Left ventricle myocardium inferior (tissue), 1 donor: ENCODE data around the gene VSIG10L. TPM values are rescaled to one million over a fixed set of nuclear protein-coding genes. Genes with fewer than 3 reads are reported as not detected.

Experiments used
- DNase-seq: peaks from one replicate; pipeline ENCODE4 v3.0.0-alpha.2; 2020
- H3K27ac ChIP-seq: fragments of 200-600 bp; replicated peaks from 2 replicates; pipeline ENCODE4 v1.8.0; 2021
- H3K27me3 ChIP-seq: fragments of 200-600 bp; 2 replicates; pipeline ENCODE4 v1.8.0; 2021; ENCODE audit warnings: low read depth
- H3K36me3 ChIP-seq: fragments of 200-600 bp; 2 replicates; pipeline ENCODE4 v1.8.0; 2021
- H3K4me1 ChIP-seq: fragments of 200-600 bp; 2 replicates; pipeline ENCODE4 v1.8.0; 2021
- H3K4me3 ChIP-seq: fragments of 200-600 bp; 2 replicates; pipeline ENCODE4 v1.8.0; 2021; ENCODE audit warnings: mild to moderate bottlenecking, moderate library complexity
- H3K9me3 ChIP-seq: fragments of 200-600 bp; replicated peaks from 2 replicates; pipeline ENCODE4 v1.8.0; 2021
- intact Hi-C: fragments of 100-400 bp; cut with micrococcal nuclease; formaldehyde crosslinking; loops from one replicate; pipeline ENCODE4 v1.11.0; 2022
- total RNA-seq: library from RNA; stranded (reverse); fragmentation: NEBNext Ultra II Directional; extraction: Animal tissue kit (Norgen Biotek cat#: 25700); gene quantifications from one replicate; pipeline ENCODE4 v1.2.1, GENCODE V29; 2021
- TF ChIP-seq, protein P1 (sequence below): fragments of 200-600 bp; IDR thresholded peaks from 2 replicates; pipeline ENCODE4 v1.8.0; 2021; ENCODE audit warnings: antibody characterized with exemption, mild to moderate bottlenecking, borderline replicate concordance
- donor health status: DM: no; HTN: yes; CAD: no; lungs with severe emphysema.

The VSIG10L gene
- total RNA-seq, 1 donor from 2014 or later, result 0.66 TPM

DNA sequence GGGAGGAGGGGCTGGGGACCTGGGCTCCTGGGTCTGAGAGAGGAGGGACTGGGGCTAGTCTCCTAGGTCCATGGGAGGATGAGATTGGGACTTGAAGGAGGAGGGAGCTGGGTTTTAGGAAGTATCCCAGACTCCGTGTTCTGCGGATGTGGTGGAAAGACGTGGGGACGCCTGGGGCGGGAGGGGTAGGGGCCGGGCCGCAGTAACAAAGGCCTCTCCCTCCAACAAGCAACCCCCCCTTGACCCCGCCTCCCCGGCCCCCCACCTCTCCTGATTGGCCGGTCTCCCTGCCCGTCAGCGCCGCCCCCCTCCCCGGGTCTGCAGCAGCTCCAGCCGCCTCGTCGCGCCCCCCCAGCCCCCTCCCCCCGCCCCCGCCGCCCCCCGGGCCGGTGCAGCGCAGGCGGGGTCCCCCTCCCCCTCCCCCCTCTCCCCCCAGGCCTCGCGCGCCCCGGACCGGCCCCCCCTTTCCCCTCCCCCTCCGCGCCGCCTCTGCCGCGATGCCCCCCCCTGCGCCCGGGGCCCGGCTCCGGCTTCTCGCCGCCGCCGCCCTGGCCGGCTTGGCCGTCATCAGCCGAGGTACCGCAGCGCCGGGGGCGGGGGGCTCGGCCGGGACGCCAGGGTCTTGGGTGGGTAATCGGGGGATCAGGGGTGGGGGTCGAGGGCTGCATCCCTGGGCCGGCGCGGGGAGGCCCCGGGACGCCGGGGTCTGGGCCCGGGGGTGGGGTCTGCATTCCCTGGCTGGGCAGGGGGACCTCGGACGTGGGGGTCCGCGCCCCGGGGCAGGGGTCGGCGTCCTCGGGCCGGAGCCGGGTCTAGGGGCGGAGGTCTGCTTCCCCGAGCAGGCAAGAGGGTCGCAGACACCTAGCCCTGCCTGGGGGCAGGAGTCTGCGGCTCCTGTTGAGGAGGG, 30.3 kb downstream of the VSIG10L start, which contains the start of gene IGLON5:
TSS of gene IGLON5 (plus strand) at position 294 of the 907 bp plus-strand sequence. CDS start at position 498, 204 bp downstream.
- H3K27me3 ChIP-seq, result peaks cover 91% of the 10 kb centered on the region
- H3K9me3 ChIP-seq, result peaks cover 15% of the 10 kb centered on the region

DNA sequence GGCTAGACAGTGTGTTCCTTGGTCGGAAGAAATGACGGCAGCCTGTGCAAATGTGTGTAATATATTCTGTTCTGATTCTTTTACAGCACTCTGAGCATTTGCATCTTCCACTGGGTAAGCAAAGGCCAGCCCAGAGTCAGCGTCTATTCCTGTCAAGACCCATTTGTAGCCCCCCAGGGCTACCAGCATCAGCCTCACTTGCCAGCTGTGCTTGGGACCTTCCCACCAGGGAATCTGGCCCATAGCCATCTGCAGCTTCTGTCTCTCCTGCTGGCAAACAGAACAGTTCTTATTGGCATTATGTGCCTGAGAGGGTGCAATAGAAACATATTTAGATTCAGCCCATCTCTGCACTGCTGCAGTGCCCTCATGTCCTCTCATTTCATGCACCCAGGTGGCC, 36.5 kb downstream of the VSIG10L start:
- intact Hi-C loops, result no loop called here
- no peak for DNase-seq
- no peak overlapping the region for H3K27ac ChIP-seq
- H3K27me3 ChIP-seq, result peaks cover 72% of the 10 kb centered on the region
- no peaks in the 10 kb centered on the region for H3K36me3 ChIP-seq
- H3K4me3 ChIP-seq, result no peak overlapping the region
- H3K4me1 ChIP-seq, result no peaks in the 10 kb centered on the region
- peaks cover 54% of the 10 kb centered on the region for H3K9me3 ChIP-seq
- TF ChIP-seq, protein P1, sequence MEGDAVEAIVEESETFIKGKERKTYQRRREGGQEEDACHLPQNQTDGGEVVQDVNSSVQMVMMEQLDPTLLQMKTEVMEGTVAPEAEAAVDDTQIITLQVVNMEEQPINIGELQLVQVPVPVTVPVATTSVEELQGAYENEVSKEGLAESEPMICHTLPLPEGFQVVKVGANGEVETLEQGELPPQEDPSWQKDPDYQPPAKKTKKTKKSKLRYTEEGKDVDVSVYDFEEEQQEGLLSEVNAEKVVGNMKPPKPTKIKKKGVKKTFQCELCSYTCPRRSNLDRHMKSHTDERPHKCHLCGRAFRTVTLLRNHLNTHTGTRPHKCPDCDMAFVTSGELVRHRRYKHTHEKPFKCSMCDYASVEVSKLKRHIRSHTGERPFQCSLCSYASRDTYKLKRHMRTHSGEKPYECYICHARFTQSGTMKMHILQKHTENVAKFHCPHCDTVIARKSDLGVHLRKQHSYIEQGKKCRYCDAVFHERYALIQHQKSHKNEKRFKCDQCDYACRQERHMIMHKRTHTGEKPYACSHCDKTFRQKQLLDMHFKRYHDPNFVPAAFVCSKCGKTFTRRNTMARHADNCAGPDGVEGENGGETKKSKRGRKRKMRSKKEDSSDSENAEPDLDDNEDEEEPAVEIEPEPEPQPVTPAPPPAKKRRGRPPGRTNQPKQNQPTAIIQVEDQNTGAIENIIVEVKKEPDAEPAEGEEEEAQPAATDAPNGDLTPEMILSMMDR, result no peak

More for the DNA sequence above, 30.3 kb downstream of the VSIG10L start, which contains the start of gene IGLON5:
- TF ChIP-seq, protein P1, result no peak
- no peak for DNase-seq
- Histone ChIP-seq H3K4me1 (no peaks in the 10 kb centered on the region), H3K4me3 (no peak within 1 kb of the TSS), H3K27ac (no peak within 1 kb of the TSS), H3K36me3 (no peaks in the 10 kb centered on the region)
- intact Hi-C loops, result no loop called here

DNA sequence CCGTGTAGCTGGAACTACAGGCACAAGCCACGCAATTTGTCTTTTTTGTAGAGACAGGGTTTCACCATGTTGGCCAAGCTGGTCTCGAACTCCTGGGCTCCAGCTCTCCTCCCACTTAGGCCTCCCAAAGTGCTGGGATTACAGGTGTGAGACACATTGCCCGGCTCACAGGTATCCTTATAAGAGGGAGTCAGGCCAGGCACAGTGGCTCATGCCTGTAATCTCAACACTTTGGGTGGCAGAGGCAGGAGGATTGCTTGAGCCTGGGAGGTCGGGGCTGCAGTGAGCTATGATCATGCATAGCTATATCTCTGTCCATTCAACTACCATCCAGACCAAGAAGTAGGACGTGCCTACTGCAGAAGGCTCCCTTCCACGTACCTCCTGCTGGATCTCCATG, 40.7 kb downstream of the VSIG10L start:
- no peaks in the 10 kb centered on the region for H3K4me1 ChIP-seq
- peaks cover 46% of the 10 kb centered on the region for H3K9me3 ChIP-seq
- H3K27me3 ChIP-seq, result peaks cover 74% of the 10 kb centered on the region
- no peak overlapping the region for H3K27ac ChIP-seq
- TF ChIP-seq, protein P1, result no peak
- DNase-seq, result no peak
- intact Hi-C loops, result no loop called here
- no peak overlapping the region for H3K4me3 ChIP-seq
- no peaks in the 10 kb centered on the region for H3K36me3 ChIP-seq

DNA sequence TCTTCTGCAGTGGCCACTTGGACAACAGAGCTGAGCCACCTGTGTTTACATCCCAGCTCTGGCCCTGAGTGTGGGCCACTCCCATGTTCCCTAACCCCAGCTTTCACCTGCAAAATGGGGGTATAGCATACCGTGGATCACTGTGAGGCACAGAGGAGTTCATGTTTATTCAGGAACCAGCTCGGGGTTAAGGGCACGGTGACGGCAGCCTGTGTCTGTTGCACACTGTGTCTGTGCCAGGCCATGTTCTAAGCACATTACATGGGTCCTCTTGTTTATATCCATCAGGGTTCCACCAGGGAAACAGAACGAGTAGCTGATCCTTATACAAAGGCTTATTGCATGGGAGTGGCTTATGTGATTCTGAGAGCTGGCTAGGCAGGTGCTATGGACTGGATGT, 44.5 kb downstream of the VSIG10L start:
- DNase-seq, result no peak
- Histone ChIP-seq H3K9me3 (peaks cover 15% of the 10 kb centered on the region), H3K4me1 (no peaks in the 10 kb centered on the region), H3K27me3 (peaks cover 91% of the 10 kb centered on the region), H3K27ac (no peak overlapping the region), H3K4me3 (no peak overlapping the region), H3K36me3 (no peaks in the 10 kb centered on the region)
- intact Hi-C loops, result no loop called here
- TF ChIP-seq, protein P1, result no peak

DNA sequence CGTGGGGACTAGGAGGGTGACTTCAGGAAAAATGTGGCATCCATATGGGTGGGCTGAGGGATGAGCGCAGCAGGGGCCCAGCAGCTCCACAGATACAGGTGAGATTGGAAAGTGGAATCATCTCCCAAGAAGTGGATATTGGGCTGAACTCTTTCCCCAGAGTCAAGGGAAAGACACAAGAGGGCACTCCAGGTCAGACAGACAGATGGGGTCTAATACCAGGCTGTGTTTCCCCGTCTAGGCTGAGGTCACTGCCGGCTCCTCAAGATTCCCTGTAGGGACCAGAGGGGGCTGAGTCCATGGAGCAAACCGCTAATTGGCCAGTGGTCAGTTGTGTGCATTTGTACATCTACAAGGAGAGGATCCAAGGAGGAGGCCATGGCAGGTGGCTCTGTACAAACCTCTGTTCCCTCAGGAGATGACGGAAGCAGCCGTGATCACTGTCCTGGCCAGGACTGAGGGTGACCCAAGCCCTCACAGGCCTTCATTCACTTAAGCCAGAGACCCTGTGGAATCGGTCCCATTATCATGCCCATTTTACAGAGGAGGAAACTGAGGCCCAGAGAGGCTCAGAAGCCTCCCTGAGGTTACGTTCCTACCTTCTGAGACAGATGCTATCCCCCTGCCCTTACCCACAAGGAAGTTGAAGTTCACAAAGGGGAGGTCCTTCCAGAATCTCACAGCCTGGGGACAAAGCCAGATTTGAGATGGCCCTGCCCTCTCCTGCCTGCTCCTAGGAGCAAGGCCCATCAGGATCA, 45.4 kb downstream of the VSIG10L start:
- TF ChIP-seq, protein P1, result no peak
- Histone ChIP-seq H3K9me3 (peaks cover 7% of the 10 kb centered on the region), H3K4me1 (no peaks in the 10 kb centered on the region), H3K36me3 (no peaks in the 10 kb centered on the region), H3K27ac (no peak overlapping the region), H3K27me3 (peaks cover 93% of the 10 kb centered on the region), H3K4me3 (no peak overlapping the region)
- intact Hi-C loops, result no loop called here
- no peak for DNase-seq
